ENCODE results near the gene DNAJC2. TPM values are rescaled to one million over a fixed set of nuclear protein-coding genes. Genes with fewer than 3 reads are reported as not detected.

Gene DNAJC2
- total and polyA plus RNA-seq, 2 experiments from 2014 or later, result 40.1 to 168 TPM

- peaks cover 2% of the 10 kb centered on the region for H3K27me3 Mint-ChIP-seq (ENCODE audit: insufficient read depth, low read depth, poor library complexity)
- no peak overlapping the region for H3K4me2 ChIP-seq
- H4K20me1 ChIP-seq (replicated peaks; ENCODE audit: insufficient read depth), result no peaks in the 10 kb centered on the region; the same call in 1 of the 2 replicates
- peaks cover 5% of the 10 kb centered on the region; the same call in 2 of the 3 replicates for H3K36me3 Mint-ChIP-seq (ENCODE audit: low read depth)
- H3K27ac Mint-ChIP-seq, result no peak overlapping the region
- H3F3A ChIP-seq (replicated peaks; ENCODE audit: low read depth), result no peaks in the 10 kb centered on the region
- no peak overlapping the region for H3K4me3 Mint-ChIP-seq
- H3K36me3 ChIP-seq (ENCODE audit: insufficient read depth), result no peaks in the 10 kb centered on the region
- H3K4me1 ChIP-seq (ENCODE audit: insufficient read depth), result peaks cover 3% of the 10 kb centered on the region; the same call in 1 of the 2 replicates
- peaks cover 11% of the 10 kb centered on the region for H3K79me2 ChIP-seq (replicated peaks; ENCODE audit: insufficient read depth)
- TF ChIP-seq CTCF (conservative IDR thresholded peaks at IDR 0.05; ENCODE audit: low read depth in 2 of 2), result no peak
- TF ChIP-seq POLR2AphosphoS5 (IDR thresholded peaks at IDR 0.05; ENCODE audit: low read depth), result no peak
- TF ChIP-seq ZNF331 (CRISPR knock-in tag; IDR thresholded peaks at IDR 0.05; ENCODE audit: low read depth), result no peak
- TF ChIP-seq CREB1 (CRISPR knock-in tag; IDR thresholded peaks at IDR 0.05; ENCODE audit: low read depth), result no peak
- TF ChIP-seq EZH2phosphoT487 (IDR thresholded peaks at IDR 0.05; ENCODE audit: unreplicated experiment), result no peak
- no peak for TF ChIP-seq ZNF114 (CRISPR knock-in tag; IDR thresholded peaks at IDR 0.05)
- no peak for TF ChIP-seq STAT1 (IDR thresholded peaks at IDR 0.05; ENCODE audit: unreplicated experiment)
- TF ChIP-seq REST (IDR thresholded peaks at IDR 0.05; ENCODE audit: unreplicated experiment), result no peak
- TF ChIP-seq JUNB (IDR thresholded peaks at IDR 0.05; ENCODE audit: unreplicated experiment), result no peak
- no peak for TF ChIP-seq ZNF462 (CRISPR knock-in tag; IDR thresholded peaks at IDR 0.05)
- TF ChIP-seq ETS1 (IDR thresholded peaks at IDR 0.05), result no peak
- no peak for TF ChIP-seq EZH2 (IDR thresholded peaks at IDR 0.05; ENCODE audit: low read depth, unreplicated experiment)
- TF ChIP-seq NANOG (IDR thresholded peaks at IDR 0.05; ENCODE audit: borderline replicate concordance), result no peak
- H3K9me2 ChIP-seq (ENCODE audit: insufficient read depth), result no peaks in the 10 kb centered on the region
- no peak for ATAC-seq
- H3K27me3 ChIP-seq (ENCODE audit: insufficient read depth), result no peaks in the 10 kb centered on the region
- H3K9me3 Mint-ChIP-seq, result no peaks in the 10 kb centered on the region
- no peak for DNase-seq (ENCODE audit: low spot score)
- H3K4me3 ChIP-seq, result no peak overlapping the region
- H2AFZ ChIP-seq, result no peak overlapping the region
- H3K27ac ChIP-seq (ENCODE audit: low read depth), result no peak overlapping the region
- peaks cover 10% of the 10 kb centered on the region for H3K4me1 Mint-ChIP-seq
Observed at GRCh38 chr7:103293526-103293925, 51.0 kb downstream of the DNAJC2 start.
